ENCODE results near the gene RXRA. TPM values are rescaled to one million over a fixed set of nuclear protein-coding genes. Genes with fewer than 3 reads are reported as not detected.

RXRA gene
- polyA plus RNA-seq, 3 donors, result 15.8 to 91.0 (median 23.2) TPM

DNA sequence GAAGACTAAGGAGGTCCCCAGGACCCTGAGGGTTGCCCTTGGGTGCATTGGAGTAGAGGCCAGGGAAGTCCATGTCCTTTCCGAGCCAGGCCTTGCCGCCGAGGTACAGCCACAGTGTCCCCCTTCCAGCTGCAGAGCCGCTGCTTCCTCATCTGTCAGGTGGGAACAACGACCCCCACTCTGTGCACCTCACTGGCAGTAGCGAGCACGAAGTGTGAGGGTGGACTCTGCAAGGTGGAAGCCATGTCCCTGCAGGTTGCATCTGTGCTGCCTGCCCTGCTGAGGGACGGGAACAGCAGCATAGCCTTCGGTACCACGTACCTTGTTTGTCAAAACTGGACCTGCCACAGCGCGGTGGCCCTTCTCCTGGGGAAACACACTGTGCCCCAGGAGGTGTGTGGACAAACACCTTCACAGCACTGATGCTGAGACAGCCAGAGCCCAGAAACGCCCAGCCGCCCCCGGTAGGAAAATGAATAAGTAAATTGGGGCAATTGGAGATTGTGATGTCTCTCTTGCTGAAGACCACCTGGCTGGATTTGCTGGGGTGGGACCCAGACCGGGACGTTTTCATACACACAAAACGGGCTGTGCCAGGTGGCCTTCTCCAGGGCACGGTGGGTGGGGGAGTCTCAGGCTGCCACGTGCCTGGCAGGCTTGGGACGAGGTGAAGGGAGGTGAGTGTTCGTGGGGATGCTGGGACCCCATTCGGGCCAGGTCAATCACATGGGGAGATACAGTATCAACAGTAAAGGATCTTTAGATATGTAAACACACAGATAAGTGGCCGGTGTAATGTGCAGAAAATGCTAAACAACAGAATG is 157.3 kb downstream of the RXRA start:
- TF ChIP-seq, protein P1, sequence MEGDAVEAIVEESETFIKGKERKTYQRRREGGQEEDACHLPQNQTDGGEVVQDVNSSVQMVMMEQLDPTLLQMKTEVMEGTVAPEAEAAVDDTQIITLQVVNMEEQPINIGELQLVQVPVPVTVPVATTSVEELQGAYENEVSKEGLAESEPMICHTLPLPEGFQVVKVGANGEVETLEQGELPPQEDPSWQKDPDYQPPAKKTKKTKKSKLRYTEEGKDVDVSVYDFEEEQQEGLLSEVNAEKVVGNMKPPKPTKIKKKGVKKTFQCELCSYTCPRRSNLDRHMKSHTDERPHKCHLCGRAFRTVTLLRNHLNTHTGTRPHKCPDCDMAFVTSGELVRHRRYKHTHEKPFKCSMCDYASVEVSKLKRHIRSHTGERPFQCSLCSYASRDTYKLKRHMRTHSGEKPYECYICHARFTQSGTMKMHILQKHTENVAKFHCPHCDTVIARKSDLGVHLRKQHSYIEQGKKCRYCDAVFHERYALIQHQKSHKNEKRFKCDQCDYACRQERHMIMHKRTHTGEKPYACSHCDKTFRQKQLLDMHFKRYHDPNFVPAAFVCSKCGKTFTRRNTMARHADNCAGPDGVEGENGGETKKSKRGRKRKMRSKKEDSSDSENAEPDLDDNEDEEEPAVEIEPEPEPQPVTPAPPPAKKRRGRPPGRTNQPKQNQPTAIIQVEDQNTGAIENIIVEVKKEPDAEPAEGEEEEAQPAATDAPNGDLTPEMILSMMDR (IDR thresholded peaks at IDR 0.05), result no peak
- Histone ChIP-seq H3K9me3 (replicated peaks in 1 of 2; ENCODE audit: control insufficient read depth in 1 of 2, insufficient read depth in 1 of 2, low read length in 2 of 2) (no peaks in the 10 kb centered on the region), H4K20me1 (ENCODE audit: insufficient read depth, low read length) (no peaks in the 10 kb centered on the region), H3K4me3 (replicated peaks in 1 of 3; ENCODE audit: low read depth in 2 of 3, low read length in 3 of 3) (no peak overlapping the region), H3K9ac (ENCODE audit: insufficient read depth, low read length, poor library complexity, severe bottlenecking) (no peak overlapping the region), H3K4me2 (replicated peaks; ENCODE audit: extremely low read depth, low read length, poor library complexity, severe bottlenecking) (no peak overlapping the region), H3K27ac (ENCODE audit: low read depth in 1 of 2, low read length in 2 of 2) (no peak overlapping the region), H2AFZ (ENCODE audit: insufficient read depth, low read depth, low read length, poor library complexity, severe bottlenecking) (no peak overlapping the region), H3K27me3 (ENCODE audit: control insufficient read depth in 2 of 2, insufficient read depth in 2 of 2, low read length in 2 of 2) (no peaks in the 10 kb centered on the region), H3K36me3 (replicated peaks in 1 of 2; ENCODE audit: control insufficient read depth in 1 of 2, insufficient read depth in 2 of 2, low read length in 2 of 2) (no peaks in the 10 kb centered on the region), H3K79me2 (ENCODE audit: insufficient read depth, low read length) (no peaks in the 10 kb centered on the region), H3K4me1 (ENCODE audit: control insufficient read depth in 1 of 2, insufficient read depth in 2 of 2, low read length in 2 of 2) (no peaks in the 10 kb centered on the region)
- H3K4me3 Mint-ChIP-seq, result no peak overlapping the region
- H3K4me1 Mint-ChIP-seq, result peaks cover 2% of the 10 kb centered on the region
- peaks cover 0 to 3% (median 0%) of the 10 kb centered on the region in 7 donors for H3K9me3 Mint-ChIP-seq
- intact Hi-C loops (cut with micrococcal nuclease), result no loop called here
- H3K27me3 Mint-ChIP-seq (ENCODE audit: low read depth in 3 of 3), result peaks cover 0 to 3% (median 2%) of the 10 kb centered on the region in 3 donors
- no peaks in the 10 kb centered on the region for H3K36me3 Mint-ChIP-seq
- WGBS (ENCODE audit: insufficient coverage), result 86% methylated on average over 12 of the region's 24 CpGs
- no peak overlapping the region for H3K27ac Mint-ChIP-seq
- DNase-seq, result no peak

DNA sequence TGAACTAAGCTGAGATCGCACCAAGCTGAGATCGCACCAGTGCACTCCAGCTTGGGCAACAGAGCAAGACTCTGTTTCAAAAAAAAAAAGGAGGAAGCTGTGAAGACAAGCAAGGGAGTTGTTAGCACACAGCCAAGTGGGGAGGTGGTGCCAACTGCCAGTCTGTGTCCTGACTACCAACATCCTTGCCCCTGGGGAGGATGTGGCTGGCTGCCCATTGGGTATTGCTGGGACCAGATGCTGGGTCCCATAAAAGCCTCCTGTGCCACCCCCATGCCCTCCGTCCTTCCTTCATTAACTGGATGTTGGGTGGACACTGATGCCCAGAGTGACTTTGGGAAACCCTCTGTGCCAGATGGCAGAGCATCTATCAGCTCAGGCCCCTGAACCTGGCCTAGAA is 158.2 kb downstream of the RXRA start:
- H3K4me2 ChIP-seq (replicated peaks; ENCODE audit: extremely low read depth, low read length, poor library complexity, severe bottlenecking), result no peak overlapping the region

More for the DNA sequence above, 158.2 kb downstream of the RXRA start:
- Histone ChIP-seq H3K4me3 (replicated peaks in 1 of 3; ENCODE audit: low read depth in 2 of 3, low read length in 3 of 3) (no peak overlapping the region), H3K36me3 (replicated peaks in 1 of 2; ENCODE audit: control insufficient read depth in 1 of 2, insufficient read depth in 2 of 2, low read length in 2 of 2) (no peaks in the 10 kb centered on the region), H2AFZ (ENCODE audit: insufficient read depth, low read depth, low read length, poor library complexity, severe bottlenecking) (no peak overlapping the region), H3K9me3 (replicated peaks in 1 of 2; ENCODE audit: control insufficient read depth in 1 of 2, insufficient read depth in 1 of 2, low read length in 2 of 2) (no peaks in the 10 kb centered on the region), H3K27me3 (ENCODE audit: control insufficient read depth in 2 of 2, insufficient read depth in 2 of 2, low read length in 2 of 2) (no peaks in the 10 kb centered on the region), H4K20me1 (ENCODE audit: insufficient read depth, low read length) (no peaks in the 10 kb centered on the region), H3K27ac (ENCODE audit: low read depth in 1 of 2, low read length in 2 of 2) (no peak overlapping the region), H3K9ac (ENCODE audit: insufficient read depth, low read length, poor library complexity, severe bottlenecking) (no peak overlapping the region), H3K4me1 (ENCODE audit: control insufficient read depth in 1 of 2, insufficient read depth in 2 of 2, low read length in 2 of 2) (no peaks in the 10 kb centered on the region), H3K79me2 (ENCODE audit: insufficient read depth, low read length) (no peaks in the 10 kb centered on the region)
- DNase-seq, result no peak
- no peak overlapping the region for H3K27ac Mint-ChIP-seq
- H3K4me3 Mint-ChIP-seq, result no peak overlapping the region
- peaks cover 0 to 6% (median 2%) of the 10 kb centered on the region in 3 donors for H3K27me3 Mint-ChIP-seq (ENCODE audit: low read depth in 3 of 3)
- H3K4me1 Mint-ChIP-seq, result peaks cover 2% of the 10 kb centered on the region
- intact Hi-C loops (cut with micrococcal nuclease), result no loop called here
- TF ChIP-seq, protein P1 (IDR thresholded peaks at IDR 0.05), result no peak
- H3K36me3 Mint-ChIP-seq, result no peaks in the 10 kb centered on the region
- 61% methylated on average over 3 of the region's 3 CpGs for WGBS (ENCODE audit: insufficient coverage)
- H3K9me3 Mint-ChIP-seq, result peaks cover 0 to 3% (median 0%) of the 10 kb centered on the region in 7 donors
